SK-N-DZ (cell line): ENCODE measurements around the gene LRTM2.

Experiments used
- DNase-seq: peaks from one replicate; pipeline ENCODE4 v3.0.0-alpha.2; 2015; ENCODE audit warnings: low spot score

Gene LRTM2

DNA sequence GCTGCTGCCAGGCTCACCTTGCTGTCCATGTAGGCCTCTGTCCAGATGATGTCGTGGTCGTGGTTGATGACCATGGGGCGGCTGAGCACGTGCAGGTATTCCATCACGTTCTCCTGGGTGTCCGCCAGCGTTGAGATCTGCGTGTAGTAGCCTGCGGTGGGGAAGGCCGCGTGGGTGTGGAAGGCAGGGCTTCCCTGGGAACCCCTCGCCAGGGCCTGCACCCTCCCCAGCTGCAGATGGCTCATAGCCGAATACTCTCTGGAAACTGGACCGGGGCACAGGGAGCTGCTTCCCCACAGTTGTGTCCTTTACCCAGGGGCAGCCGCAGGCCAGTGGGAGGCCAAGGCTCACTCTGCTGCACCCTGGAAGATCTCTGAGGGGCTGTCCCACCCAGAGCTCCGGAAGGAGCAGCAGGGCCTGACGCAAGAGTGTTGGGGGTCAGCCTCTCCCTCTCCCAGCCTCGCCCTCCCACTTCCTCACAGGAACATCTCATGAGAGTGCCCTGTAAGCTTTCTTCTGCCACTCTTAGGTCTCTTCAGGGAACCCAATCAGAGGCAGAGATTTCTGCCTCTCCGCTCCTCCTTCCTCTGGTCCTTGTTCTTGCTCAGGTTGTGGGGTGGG lies 62.6 kb downstream of the LRTM2 start:
- no peak for DNase-seq

DNA sequence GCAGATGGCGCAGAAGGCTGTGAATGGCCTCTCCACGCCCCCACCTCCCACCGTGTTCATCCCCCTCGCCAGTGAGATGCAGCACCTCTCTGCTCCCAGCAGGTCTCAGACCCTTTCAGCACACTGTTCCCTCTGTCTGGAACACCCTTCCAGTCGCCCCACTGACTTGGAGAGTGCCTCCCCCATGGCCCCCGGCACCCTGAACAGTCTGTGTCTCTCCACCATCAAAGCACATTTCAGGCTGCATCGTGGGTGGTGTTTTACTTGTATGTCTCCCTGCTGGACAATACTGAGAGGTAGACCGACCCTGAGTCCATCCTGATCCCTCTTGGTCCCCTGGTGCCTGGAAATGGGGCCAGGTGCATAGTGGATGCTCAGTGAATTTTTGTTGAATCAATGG lies 63.1 kb downstream of the LRTM2 start:
- DNase-seq, result no peak

DNA sequence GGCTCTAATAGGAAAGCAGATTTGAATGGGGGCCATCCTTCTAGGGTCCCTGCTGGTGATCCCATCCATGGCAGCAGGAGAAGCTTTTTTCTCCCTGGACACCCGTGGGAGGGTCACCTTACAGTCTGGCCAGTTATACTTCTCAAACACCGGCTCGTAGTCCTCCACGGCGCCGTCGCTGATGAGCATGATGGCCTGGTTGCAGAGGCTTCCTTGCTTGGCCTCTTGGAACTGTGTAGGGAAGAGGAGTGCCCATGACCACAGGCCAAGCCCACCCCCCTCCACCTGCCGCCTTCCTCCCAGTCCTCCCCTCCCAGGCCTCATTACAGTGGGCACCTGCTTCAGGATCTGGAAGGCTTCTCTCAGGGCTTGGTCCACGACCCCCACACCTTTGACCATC lies 64.3 kb downstream of the LRTM2 start:
- DNase-seq, result no peak

DNA sequence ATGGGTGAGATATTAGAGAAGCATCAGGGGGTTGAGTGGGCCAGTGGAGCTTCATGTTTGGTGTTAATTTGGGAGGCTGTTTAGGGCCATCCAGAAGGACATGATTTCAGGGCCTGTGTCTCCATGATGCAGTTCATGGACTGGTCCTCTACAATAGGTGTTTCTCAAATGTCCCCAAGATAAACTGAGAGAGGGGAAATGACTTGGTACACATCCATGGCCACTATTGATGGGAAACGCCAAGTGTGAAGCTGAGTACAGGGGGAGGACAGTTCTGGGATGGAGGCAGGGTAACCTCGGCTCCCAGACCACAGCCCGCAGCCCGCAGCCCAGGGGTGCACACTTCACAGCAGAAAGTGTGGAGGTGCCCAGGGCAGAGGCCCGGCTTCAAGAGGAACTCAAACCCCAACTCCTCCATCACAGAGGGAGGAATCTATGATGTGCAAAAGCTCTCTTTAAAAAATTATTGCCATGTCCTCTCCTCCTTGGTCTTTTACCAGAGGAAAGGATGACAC lies 64.8 kb downstream of the LRTM2 start:
- no peak for DNase-seq

DNA sequence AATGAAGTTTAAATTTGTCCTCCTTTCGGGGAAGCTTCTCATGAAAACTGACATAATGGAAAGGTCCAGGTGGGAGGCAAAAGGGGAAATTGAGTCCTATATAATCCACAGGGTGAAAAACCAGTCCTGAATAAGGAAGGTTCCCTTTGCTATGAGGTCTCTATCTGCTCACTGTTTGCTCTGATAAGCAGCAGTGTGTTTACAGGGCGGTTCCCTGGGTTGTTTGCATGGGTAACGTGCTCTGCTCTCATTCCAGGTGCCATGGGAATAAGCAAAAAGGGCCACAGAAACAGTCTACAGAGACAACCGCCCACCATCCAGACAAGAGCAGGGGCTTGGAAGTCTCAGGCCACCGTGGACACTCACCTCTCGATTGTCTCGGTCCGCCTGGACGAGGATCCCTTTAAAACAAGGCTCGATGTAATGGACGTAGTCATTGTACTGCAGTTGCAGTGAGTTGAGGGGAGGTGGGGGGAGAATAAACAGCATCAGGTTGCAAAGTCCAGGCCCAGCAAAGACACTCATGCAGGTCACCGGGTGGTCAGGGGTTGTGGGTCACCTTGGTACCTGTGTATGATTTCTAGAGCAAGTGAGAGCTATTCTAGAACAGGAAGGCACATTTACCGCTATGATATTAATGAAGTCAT lies 65.4 kb downstream of the LRTM2 start:
- DNase-seq, result no peak
